ENCODE data around the gene FERMT2. TPM values are rescaled to one million over a fixed set of nuclear protein-coding genes. Genes with fewer than 3 reads are reported as not detected.
A peak's percentile ranks its signal among the peaks of the same experiment; 100 is the strongest.

The FERMT2 gene
- total RNA-seq, 2 donors from 2014 or later: 197 to 225 TPM

DNA sequence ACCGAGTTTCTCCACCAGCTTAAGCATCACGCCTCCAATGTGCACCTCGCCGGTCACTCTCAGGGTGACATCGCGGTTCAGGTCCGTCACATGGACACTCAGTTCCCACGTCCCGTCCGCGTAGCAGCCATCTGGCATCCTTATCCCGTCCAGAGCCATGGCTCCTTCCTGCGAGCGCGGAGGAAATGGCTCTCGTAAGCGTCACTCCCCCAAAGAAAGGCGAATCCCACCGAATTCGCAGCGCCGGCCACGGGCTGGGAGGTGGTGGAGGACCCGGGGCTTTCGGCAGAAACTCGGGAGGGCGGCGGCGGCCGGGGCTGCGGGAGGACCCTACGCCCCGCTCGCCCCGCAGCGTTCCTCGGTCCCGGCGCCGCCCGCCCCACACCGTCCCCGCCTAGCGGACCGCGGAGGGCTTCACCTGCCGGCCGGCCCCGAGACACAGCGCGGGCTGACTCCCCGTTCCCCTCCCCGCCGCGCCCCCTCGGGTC lies 396 bp downstream of the FERMT2 start:
- Histone ChIP-seq H3K9me3 (no peaks in the 10 kb centered on the region), H3K4me1 (ENCODE audit: control insufficient read depth in 1 of 2, low read depth in 2 of 2) (peaks cover 7 to 67% of the 10 kb centered on the region in 2 donors), H3K27me3 (replicated peaks; ENCODE audit: insufficient read depth) (no peaks in the 10 kb centered on the region), H3K4me3 (peak overlapping the region; percentile 94), H3K36me3 (no peaks in the 10 kb centered on the region), H3K27ac (peak overlapping the region; percentile 98 to 99)
- ATAC-seq (ENCODE audit: insufficient number of reproducible peaks, low FRiP score, low read depth): no peak
- DNase-seq (ENCODE audit: low spot score): peak; percentile 26
- no peak for TF ChIP-seq CTCF (IDR thresholded peaks at IDR 0.05)

DNA sequence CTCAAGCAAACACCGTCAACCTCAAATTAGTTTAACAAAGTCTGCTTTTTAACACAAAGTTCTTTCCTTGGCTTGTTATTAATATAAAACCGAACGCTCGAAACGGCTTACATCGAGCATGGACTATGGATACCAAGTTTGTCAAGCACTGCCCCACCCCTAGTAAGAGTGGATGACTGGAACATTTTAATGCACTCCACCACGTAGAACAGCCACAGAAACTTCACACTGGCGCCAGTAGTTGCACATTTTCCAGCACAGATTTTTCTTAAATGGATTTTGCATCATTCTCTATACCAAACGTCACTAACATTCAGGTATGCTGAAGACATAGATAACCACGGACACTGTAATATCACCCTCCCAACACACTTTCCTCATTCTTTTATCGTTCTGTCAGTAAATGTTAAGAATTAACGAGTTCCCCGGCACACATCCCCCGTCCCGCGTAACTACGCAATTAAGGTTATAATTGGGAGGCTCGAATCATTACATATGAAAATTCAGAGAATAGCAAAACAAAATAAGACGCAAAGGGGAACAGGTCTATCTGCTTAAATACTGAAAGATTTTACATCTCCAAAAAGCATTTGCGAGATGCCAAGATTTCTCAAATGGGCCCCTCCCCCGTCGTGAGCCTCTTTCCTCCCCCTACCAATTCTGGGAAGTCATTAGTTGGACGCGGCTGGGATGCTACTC lies 990 bp downstream of the FERMT2 start:
- Histone ChIP-seq H3K27me3 (replicated peaks; ENCODE audit: insufficient read depth) (no peaks in the 10 kb centered on the region), H3K4me1 (ENCODE audit: control insufficient read depth in 1 of 2, low read depth in 2 of 2) (peaks cover 10 to 67% of the 10 kb centered on the region in 2 donors), H3K36me3 (no peaks in the 10 kb centered on the region), H3K4me3 (peak overlapping the region; percentile 94), H3K27ac (peak overlapping the region; percentile 98 to 99), H3K9me3 (no peaks in the 10 kb centered on the region)
- ATAC-seq (ENCODE audit: insufficient number of reproducible peaks, low FRiP score, low read depth) (peak; percentile 39), DNase-seq (ENCODE audit: low spot score) (no peak)
- TF ChIP-seq CTCF (IDR thresholded peaks at IDR 0.05): no peak

GRCh38 chr14:52949249-52949648 lies 1.6 kb downstream of the FERMT2 start:
- no peaks in the 10 kb centered on the region for H3K36me3 ChIP-seq
- no peak for TF ChIP-seq CTCF (IDR thresholded peaks at IDR 0.05)
- peak overlapping the region; percentile 94 for H3K4me3 ChIP-seq
- no peaks in the 10 kb centered on the region for H3K27me3 ChIP-seq (replicated peaks; ENCODE audit: insufficient read depth)
- ATAC-seq (ENCODE audit: insufficient number of reproducible peaks, low FRiP score, low read depth) (no peak), DNase-seq (ENCODE audit: low spot score) (no peak)
- H3K9me3 ChIP-seq: no peaks in the 10 kb centered on the region
- peaks cover 16 to 69% of the 10 kb centered on the region in 2 donors for H3K4me1 ChIP-seq (ENCODE audit: control insufficient read depth in 1 of 2, low read depth in 2 of 2)
- peak overlapping the region; percentile 98 to 99 for H3K27ac ChIP-seq

GRCh38 chr14:52948836-52949235 lies 2.0 kb downstream of the FERMT2 start:
- no peak for ATAC-seq (ENCODE audit: insufficient number of reproducible peaks, low FRiP score, low read depth)
- Histone ChIP-seq H3K27ac (peak overlapping the region; percentile 98 to 99), H3K4me1 (ENCODE audit: control insufficient read depth in 1 of 2, low read depth in 2 of 2) (peaks cover 17 to 69% of the 10 kb centered on the region in 2 donors), H3K27me3 (replicated peaks; ENCODE audit: insufficient read depth) (no peaks in the 10 kb centered on the region), H3K9me3 (no peaks in the 10 kb centered on the region), H3K4me3 (peak overlapping the region; percentile 94), H3K36me3 (no peaks in the 10 kb centered on the region)
- TF ChIP-seq CTCF (IDR thresholded peaks at IDR 0.05): no peak
- DNase-seq (ENCODE audit: low spot score): no peak

DNA sequence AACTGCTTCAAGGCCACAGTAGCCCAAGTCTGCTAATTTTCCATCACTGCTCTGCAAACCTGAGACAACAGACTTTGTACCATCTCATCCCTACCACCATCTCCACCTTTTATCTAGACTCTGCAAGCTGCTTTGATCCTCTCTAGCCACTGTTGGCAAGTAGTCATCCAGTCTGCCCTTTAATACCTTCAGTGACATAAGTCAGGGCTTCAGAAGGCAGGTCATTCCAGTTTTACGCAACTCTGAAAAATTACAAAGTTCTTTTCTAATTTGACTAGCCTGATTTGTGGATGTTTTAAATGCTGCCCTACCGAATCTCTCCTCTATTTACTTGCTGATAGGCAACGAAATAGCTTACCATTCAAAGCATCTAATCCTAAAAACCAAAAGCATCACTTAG lies 2.8 kb downstream of the FERMT2 start:
- peak overlapping the region; percentile 94 for H3K4me3 ChIP-seq
- no peaks in the 10 kb centered on the region for H3K9me3 ChIP-seq
- ATAC-seq (ENCODE audit: insufficient number of reproducible peaks, low FRiP score, low read depth) (no peak), DNase-seq (ENCODE audit: low spot score) (no peak)
- no peak for TF ChIP-seq CTCF (IDR thresholded peaks at IDR 0.05)
- no peaks in the 10 kb centered on the region for H3K36me3 ChIP-seq
- peak overlapping the region; percentile 98 to 99 for H3K27ac ChIP-seq
- no peaks in the 10 kb centered on the region for H3K27me3 ChIP-seq (replicated peaks; ENCODE audit: insufficient read depth)
- peaks cover 19 to 69% of the 10 kb centered on the region in 2 donors for H3K4me1 ChIP-seq (ENCODE audit: control insufficient read depth in 1 of 2, low read depth in 2 of 2)

Data from thoracic aorta (tissue), 2 donors.